BE2C (cell line): Measurements from ENCODE around the gene SPARC.
A peak's percentile ranks its signal among the peaks of the same experiment; 100 is the strongest.

ENCODE experiments used
- DNase-seq: peaks from one replicate; pipeline ENCODE4 v3.0.0-alpha.2; 2020
- H3K27me3 ChIP-seq: fragments of 250-450 bp; sonication (Bioruptor Pico); 2 replicates; pipeline ENCODE4 v1.5.1; 2020; ENCODE audit warnings: mild to moderate bottlenecking
- H3K36me3 ChIP-seq: fragments of 250-450 bp; sonication (Bioruptor Pico); 2 replicates; pipeline ENCODE4 v1.5.1; 2020; ENCODE audit warnings: mild to moderate bottlenecking
- H3K4me1 ChIP-seq: fragments of 250-450 bp; sonication (Bioruptor Pico); 2 replicates; pipeline ENCODE4 v1.5.1; 2020
- H3K4me3 ChIP-seq: 2 replicates; pipeline ENCODE4 v1.5.1; 2011; ENCODE audit warnings: low read depth, low read length
- H3K9me3 ChIP-seq: fragments of 250-450 bp; sonication (Bioruptor Pico); 2 replicates; pipeline ENCODE4 v1.5.1; 2020
- CTCF ChIP-seq: IDR thresholded peaks from 2 replicates; pipeline ENCODE4 v1.5.1; 2012; ENCODE audit warnings: mild to moderate bottlenecking, low read depth, low read length

The SPARC gene

GRCh38 chr5:151638619-151639018 is 48.1 kb downstream of the SPARC start:
- no peak for DNase-seq
- Histone ChIP-seq H3K9me3 (no peaks in the 10 kb centered on the region), H3K4me1 (no peaks in the 10 kb centered on the region), H3K36me3 (no peaks in the 10 kb centered on the region), H3K4me3 (no peak overlapping the region), H3K27me3 (peaks cover 16% of the 10 kb centered on the region)
- no peak for TF ChIP-seq CTCF

- peaks cover 20% of the 10 kb centered on the region for H3K27me3 ChIP-seq
- no peaks in the 10 kb centered on the region for H3K9me3 ChIP-seq
- TF ChIP-seq CTCF, result no peak
- DNase-seq, result no peak
- no peaks in the 10 kb centered on the region for H3K4me1 ChIP-seq
- no peaks in the 10 kb centered on the region for H3K36me3 ChIP-seq
- no peak overlapping the region for H3K4me3 ChIP-seq
These were observed 49.0 kb downstream of the SPARC start for GRCh38 chr5:151637676-151638075.

- Histone ChIP-seq H3K36me3 (no peaks in the 10 kb centered on the region), H3K9me3 (no peaks in the 10 kb centered on the region), H3K4me1 (no peaks in the 10 kb centered on the region), H3K27me3 (peaks cover 22% of the 10 kb centered on the region), H3K4me3 (no peak overlapping the region)
- no peak for TF ChIP-seq CTCF
- no peak for DNase-seq
These were observed 52.8 kb downstream of the SPARC start for GRCh38 chr5:151633892-151634291.

GRCh38 chr5:151632941-151633340 is 53.8 kb downstream of the SPARC start:
- no peak overlapping the region for H3K4me3 ChIP-seq
- no peak for TF ChIP-seq CTCF
- no peak for DNase-seq
- H3K9me3 ChIP-seq, result no peaks in the 10 kb centered on the region
- H3K36me3 ChIP-seq, result no peaks in the 10 kb centered on the region
- peaks cover 22% of the 10 kb centered on the region for H3K27me3 ChIP-seq
- no peaks in the 10 kb centered on the region for H3K4me1 ChIP-seq

- peaks cover 22% of the 10 kb centered on the region for H3K27me3 ChIP-seq
- DNase-seq, result peak; percentile 45
- no peak overlapping the region for H3K4me3 ChIP-seq
- no peaks in the 10 kb centered on the region for H3K9me3 ChIP-seq
- TF ChIP-seq CTCF, result no peak
- no peaks in the 10 kb centered on the region for H3K36me3 ChIP-seq
- H3K4me1 ChIP-seq, result no peaks in the 10 kb centered on the region
These were observed 54.2 kb downstream of the SPARC start for GRCh38 chr5:151632524-151632923.

- Histone ChIP-seq H3K4me3 (no peak overlapping the region), H3K27me3 (peaks cover 22% of the 10 kb centered on the region), H3K9me3 (no peaks in the 10 kb centered on the region), H3K36me3 (no peaks in the 10 kb centered on the region), H3K4me1 (no peaks in the 10 kb centered on the region)
- no peak for TF ChIP-seq CTCF
- no peak for DNase-seq
These were observed 54.8 kb downstream of the SPARC start for GRCh38 chr5:151631941-151632340.
